ENCODE results near the gene FOSB. TPM values are rescaled to one million over a fixed set of nuclear protein-coding genes. Genes with fewer than 3 reads are reported as not detected.
A peak's percentile ranks its signal among the peaks of the same experiment; 100 is the strongest.

Gene FOSB
- total and polyA plus RNA-seq, 9 of the 15 experiments (the other 6 are each of a cell fraction or from before 2014, with no cell fraction given), result 0.11 to 2.7 (median 0.73) TPM

DNA sequence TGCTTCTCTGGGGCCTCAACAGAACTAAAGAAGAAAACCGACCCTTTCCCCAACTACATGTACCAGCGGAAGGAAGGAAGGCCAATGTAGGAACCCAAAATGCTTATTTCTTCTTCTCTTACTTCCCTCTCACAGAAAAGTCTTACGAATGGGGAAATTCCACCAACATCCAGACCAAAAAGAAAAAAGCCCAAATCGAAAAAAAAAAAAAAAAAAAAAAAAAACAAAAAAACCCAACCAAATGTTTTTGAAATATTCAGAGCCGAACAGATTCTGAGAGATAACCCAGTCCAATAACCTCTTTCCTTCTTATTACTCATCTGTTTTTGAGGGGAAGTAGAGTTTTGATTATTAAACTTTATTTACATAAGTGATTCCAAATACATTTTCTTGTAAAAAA, 34.3 kb downstream of the FOSB start:
- Histone ChIP-seq H3K27ac (ENCODE audit: extremely low read depth, low read depth, low read length) (peak overlapping the region; percentile 21; the same call in 2 of the 3 replicates), H2AFZ (ENCODE audit: low read depth, low read length) (peak overlapping the region; percentile 80), H3K9me1 (ENCODE audit: control insufficient read depth, insufficient read depth, low read length) (no peaks in the 10 kb centered on the region), H3K4me2 (ENCODE audit: insufficient read depth, low read length) (peak overlapping the region; percentile 42; the same call in 1 of the 2 replicates), H3K79me2 (ENCODE audit: control insufficient read depth, insufficient read depth, low read length) (peaks cover 8% of the 10 kb centered on the region), H3K9me3 (replicated peaks; ENCODE audit: control insufficient read depth, insufficient read depth, low read depth, low read length) (no peaks in the 10 kb centered on the region), H3K36me3 (ENCODE audit: control insufficient read depth, insufficient read depth, low read length) (no peaks in the 10 kb centered on the region), H3K9ac (ENCODE audit: insufficient read depth in 1 of 2, low read depth in 2 of 2, low read length in 2 of 2) (no peak overlapping the region), H3K4me3 (no peak overlapping the region), H4K20me1 (replicated peaks; ENCODE audit: control insufficient read depth, insufficient read depth, low read length) (no peaks in the 10 kb centered on the region), H3K27me3 (ENCODE audit: control insufficient read depth in 2 of 2, insufficient read depth in 2 of 2, low read length in 2 of 2) (no peaks in the 10 kb centered on the region), H3K4me1 (replicated peaks in 1 of 2; ENCODE audit: control insufficient read depth in 2 of 2, insufficient read depth in 2 of 2, low read length in 2 of 2) (peaks cover 26 to 60% of the 10 kb centered on the region in 2 experiments)
- intact Hi-C loops (cut with micrococcal nuclease), result no loop called here
- POLR2A ChIA-PET, result interaction anchor here (0.6 kb wide), 2 partner anchors 199 to 218 kb away, joined by 4 read pairs; no protein-coding TSS in a partner anchor
- WGBS (ENCODE audit: insufficient coverage, low coverage, missing lambda C conversion rate), result 65% methylated on average over 2 of the region's 5 CpGs
- FAIRE-seq, result no peak
- CTCF ChIA-PET (ENCODE audit: low intra/inter-chr PET ratio), result no interaction called here
- in situ Hi-C loops (cut with MboI), result no loop called here
- no peak for DNase-seq (ENCODE audit: extremely low read depth in 1 of 4, low spot score in 3 of 4)
- no peak for ATAC-seq
- BruUV-seq (replicated peaks), result no TSS peak
- TF ChIP-seq ELF1 (tag; IDR thresholded peaks at IDR 0.05) (no peak), RBM14 (IDR thresholded peaks at IDR 0.05; ENCODE audit: borderline replicate concordance, insufficient read depth, low read depth, low read length) (no peak)
- TF ChIP-seq, protein P1, sequence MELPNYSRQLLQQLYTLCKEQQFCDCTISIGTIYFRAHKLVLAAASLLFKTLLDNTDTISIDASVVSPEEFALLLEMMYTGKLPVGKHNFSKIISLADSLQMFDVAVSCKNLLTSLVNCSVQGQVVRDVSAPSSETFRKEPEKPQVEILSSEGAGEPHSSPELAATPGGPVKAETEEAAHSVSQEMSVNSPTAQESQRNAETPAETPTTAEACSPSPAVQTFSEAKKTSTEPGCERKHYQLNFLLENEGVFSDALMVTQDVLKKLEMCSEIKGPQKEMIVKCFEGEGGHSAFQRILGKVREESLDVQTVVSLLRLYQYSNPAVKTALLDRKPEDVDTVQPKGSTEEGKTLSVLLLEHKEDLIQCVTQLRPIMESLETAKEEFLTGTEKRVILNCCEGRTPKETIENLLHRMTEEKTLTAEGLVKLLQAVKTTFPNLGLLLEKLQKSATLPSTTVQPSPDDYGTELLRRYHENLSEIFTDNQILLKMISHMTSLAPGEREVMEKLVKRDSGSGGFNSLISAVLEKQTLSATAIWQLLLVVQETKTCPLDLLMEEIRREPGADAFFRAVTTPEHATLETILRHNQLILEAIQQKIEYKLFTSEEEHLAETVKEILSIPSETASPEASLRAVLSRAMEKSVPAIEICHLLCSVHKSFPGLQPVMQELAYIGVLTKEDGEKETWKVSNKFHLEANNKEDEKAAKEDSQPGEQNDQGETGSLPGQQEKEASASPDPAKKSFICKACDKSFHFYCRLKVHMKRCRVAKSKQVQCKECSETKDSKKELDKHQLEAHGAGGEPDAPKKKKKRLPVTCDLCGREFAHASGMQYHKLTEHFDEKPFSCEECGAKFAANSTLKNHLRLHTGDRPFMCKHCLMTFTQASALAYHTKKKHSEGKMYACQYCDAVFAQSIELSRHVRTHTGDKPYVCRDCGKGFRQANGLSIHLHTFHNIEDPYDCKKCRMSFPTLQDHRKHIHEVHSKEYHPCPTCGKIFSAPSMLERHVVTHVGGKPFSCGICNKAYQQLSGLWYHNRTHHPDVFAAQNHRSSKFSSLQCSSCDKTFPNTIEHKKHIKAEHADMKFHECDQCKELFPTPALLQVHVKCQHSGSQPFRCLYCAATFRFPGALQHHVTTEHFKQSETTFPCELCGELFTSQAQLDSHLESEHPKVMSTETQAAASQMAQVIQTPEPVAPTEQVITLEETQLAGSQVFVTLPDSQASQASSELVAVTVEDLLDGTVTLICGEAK (IDR thresholded peaks at IDR 0.05), result peak; percentile 63
- TF ChIP-seq, protein P1 (CRISPR knock-in tag; IDR thresholded peaks at IDR 0.05), result no peak
